Naive B cell (primary cell): Measurements from ENCODE around the gene SUCNR1. TPM values are rescaled to one million over a fixed set of nuclear protein-coding genes. Genes with fewer than 3 reads are reported as not detected.
"Not testable (repeated sequence)": the region's sequence is repeated elsewhere in the genome, so short reads cannot be mapped to it uniquely, and the experiment has no call there.

Experiments
- ATAC-seq, 2 donors: fragments of 150-1000 bp; cut with Tn5 transposase; 2 replicates each; pipeline ENCODE4 v1.10.0; 2021; ENCODE audit warnings: low read depth in 2 of 2, mild to moderate bottlenecking in 2 of 2, moderate library complexity in 2 of 2
- DNase-seq: peaks from one replicate; pipeline ENCODE4 v3.0.0; 2022
- H3K27ac Mint-ChIP-seq, 6 donors: one replicate each; pipeline ENCODE4 v1.8.0; 2020 to 2022; ENCODE audit warnings: mild to moderate bottlenecking in 6 of 6, mixed read lengths in 6 of 6, moderate library complexity in 5 of 6, inconsistent platforms in 2 of 6
- H3K27me3 Mint-ChIP-seq, 3 donors: one replicate each; pipeline ENCODE4 v1.8.0; 2021 to 2022; ENCODE audit warnings: mixed read lengths in 3 of 3, mild to moderate bottlenecking in 1 of 3
- H3K36me3 Mint-ChIP-seq, 2 donors: one replicate each; pipeline ENCODE4 v1.8.0; 2020 to 2022; ENCODE audit warnings: mixed read lengths in 2 of 2, inconsistent platforms in 1 of 2, mild to moderate bottlenecking in 1 of 2
- H3K4me1 Mint-ChIP-seq, 3 donors: one replicate each; pipeline ENCODE4 v1.8.0; 2020 to 2022; ENCODE audit warnings: mixed read lengths in 3 of 3, inconsistent platforms in 1 of 3, mild to moderate bottlenecking in 1 of 3, moderate library complexity in 1 of 3
- H3K4me3 Mint-ChIP-seq, 8 donors: one replicate each; pipeline ENCODE4 v1.8.0; 2020 to 2022; ENCODE audit warnings: mild to moderate bottlenecking in 8 of 8, mixed read lengths in 8 of 8, moderate library complexity in 8 of 8, inconsistent platforms in 2 of 8
- H3K9me3 Mint-ChIP-seq, 7 donors: one replicate each; pipeline ENCODE4 v1.8.0; 2020 to 2022; ENCODE audit warnings: mixed read lengths in 7 of 7, mild to moderate bottlenecking in 5 of 7, inconsistent platforms in 2 of 7, moderate library complexity in 1 of 7
- polyA plus RNA-seq, 6 donors: library from polyadenylated mRNA; unstranded; fragments of 300-500 nt; fragmentation: Illumina TruSeq; gene quantifications; one replicate each; pipeline ENCODE4 v1.2.3, GENCODE V29; 2021; ENCODE audit warnings: low read depth in 6 of 6

SUCNR1 gene
- polyA plus RNA-seq, 6 donors from 2014 or later: 0.07 TPM; not detected in 5

DNA sequence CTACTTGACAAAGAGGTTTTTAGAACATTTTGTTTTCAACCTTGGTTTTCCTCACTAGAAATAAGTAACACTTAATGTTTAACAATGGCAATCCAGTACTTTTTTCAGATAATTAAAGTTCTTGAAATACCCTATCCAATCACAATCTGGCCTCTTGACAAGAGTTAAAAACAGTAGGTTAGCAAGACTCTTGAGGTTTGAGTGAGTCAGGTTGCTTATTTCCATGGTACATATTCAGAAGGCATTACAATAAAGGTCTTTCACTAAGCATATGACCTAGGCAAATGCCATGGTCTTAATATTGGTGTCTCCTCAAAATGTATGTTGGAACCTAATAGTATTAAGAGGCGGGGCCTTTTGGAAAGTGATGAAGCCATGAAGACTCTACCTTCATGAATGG lies 5.6 kb downstream of the SUCNR1 start:
- Mint-ChIP-seq H3K27ac (no peak overlapping the region), H3K36me3 (no peaks in the 10 kb centered on the region), H3K4me1 (peaks cover 10 to 18% (median 16%) of the 10 kb centered on the region in 3 donors), H3K4me3 (no peak overlapping the region), H3K27me3 (no peaks in the 10 kb centered on the region), H3K9me3 (peaks cover 0 to 1% (median 0%) of the 10 kb centered on the region in 7 donors)
- DNase-seq (no peak), ATAC-seq (no peak)

GRCh38 chr3:151879679-151880415 lies 6.4 kb downstream of the SUCNR1 start:
- H3K27me3 Mint-ChIP-seq: no peaks in the 10 kb centered on the region
- H3K9me3 Mint-ChIP-seq: peaks cover 0 to 1% (median 0%) of the 10 kb centered on the region in 7 donors
- peaks cover 10 to 18% (median 16%) of the 10 kb centered on the region in 3 donors for H3K4me1 Mint-ChIP-seq
- no peak for DNase-seq
- H3K4me3 Mint-ChIP-seq: peak overlapping the region in 6 of 8 donors; percentile 13 to 83 (median 39)
- ATAC-seq: no peak
- no peaks in the 10 kb centered on the region for H3K36me3 Mint-ChIP-seq
- H3K27ac Mint-ChIP-seq: peak overlapping the region in 2 of 6 donors; percentile 0 to 19

GRCh38 chr3:151880416-151880690 lies 6.9 kb downstream of the SUCNR1 start:
- Mint-ChIP-seq H3K27ac (no peak overlapping the region), H3K36me3 (no peaks in the 10 kb centered on the region), H3K4me3 (peak overlapping the region in 1 of 8 donors; percentile 24), H3K27me3 (no peaks in the 10 kb centered on the region), H3K9me3 (peaks cover 0 to 1% (median 0%) of the 10 kb centered on the region in 7 donors), H3K4me1 (peaks cover 10 to 18% (median 16%) of the 10 kb centered on the region in 3 donors)
- ATAC-seq: no peak
- no peak for DNase-seq

GRCh38 chr3:151881137-151881536 lies 7.7 kb downstream of the SUCNR1 start:
- H3K27ac Mint-ChIP-seq: no peak overlapping the region
- no peaks in the 10 kb centered on the region for H3K27me3 Mint-ChIP-seq
- ATAC-seq (no peak), DNase-seq (no peak)
- peaks cover 5 to 11% (median 10%) of the 10 kb centered on the region in 3 donors for H3K4me1 Mint-ChIP-seq
- H3K9me3 Mint-ChIP-seq: peaks cover 0 to 3% (median 0%) of the 10 kb centered on the region in 7 donors
- H3K36me3 Mint-ChIP-seq: no peaks in the 10 kb centered on the region
- H3K4me3 Mint-ChIP-seq: no peak overlapping the region

DNA sequence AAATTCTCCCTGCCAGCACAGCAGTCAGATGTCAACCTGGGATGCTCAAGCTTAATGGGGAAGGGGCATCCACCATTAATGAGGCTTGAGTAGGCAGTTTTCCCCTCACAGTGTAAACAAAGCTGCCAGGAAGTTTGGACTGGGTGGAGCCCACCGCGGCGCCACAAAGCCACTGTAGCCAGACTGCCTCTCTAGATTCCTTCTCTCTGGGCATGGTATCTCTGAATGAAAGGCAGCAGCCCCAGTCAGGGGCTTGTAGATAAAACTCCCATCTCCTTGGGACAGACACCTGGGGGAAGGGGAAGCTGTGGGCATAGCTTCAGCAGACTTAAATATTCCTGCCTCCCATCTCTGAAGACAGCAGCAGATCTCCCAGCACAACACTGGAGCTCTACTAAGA lies 12.0 kb downstream of the SUCNR1 start:
- H3K4me1 Mint-ChIP-seq, DNase-seq, H3K9me3 Mint-ChIP-seq, H3K27me3 Mint-ChIP-seq, H3K36me3 Mint-ChIP-seq, H3K27ac Mint-ChIP-seq, ATAC-seq: not testable (repeated sequence)
- peak overlapping the region in 1 of 8 donors; percentile 10 for H3K4me3 Mint-ChIP-seq

- H3K36me3 Mint-ChIP-seq, DNase-seq, H3K4me3 Mint-ChIP-seq, H3K27me3 Mint-ChIP-seq, H3K27ac Mint-ChIP-seq, H3K9me3 Mint-ChIP-seq, ATAC-seq, H3K4me1 Mint-ChIP-seq: not testable (repeated sequence)
Observed at GRCh38 chr3:151887450-151888211, 14.2 kb downstream of the SUCNR1 start.

- no peak for DNase-seq
- H3K4me3 Mint-ChIP-seq: no peak overlapping the region
- no peak for ATAC-seq
Observed at GRCh38 chr3:151890721-151891141, 17.3 kb downstream of the SUCNR1 start.

GRCh38 chr3:151891721-151892120 lies 18.3 kb downstream of the SUCNR1 start:
- H3K4me1 Mint-ChIP-seq: peaks cover 0 to 6% (median 0%) of the 10 kb centered on the region in 3 donors
- ATAC-seq (no peak), DNase-seq (no peak)
- no peak overlapping the region for H3K4me3 Mint-ChIP-seq
- H3K9me3 Mint-ChIP-seq: peaks cover 0 to 4% (median 0%) of the 10 kb centered on the region in 7 donors
- no peak overlapping the region for H3K27ac Mint-ChIP-seq
- no peaks in the 10 kb centered on the region for H3K27me3 Mint-ChIP-seq
- no peaks in the 10 kb centered on the region for H3K36me3 Mint-ChIP-seq

More at GRCh38 chr3:151890721-151891141, 17.3 kb downstream of the SUCNR1 start:
- H3K27me3 Mint-ChIP-seq: no peaks in the 10 kb centered on the region
- H3K9me3 Mint-ChIP-seq: peaks cover 0 to 4% (median 0%) of the 10 kb centered on the region in 7 donors
- H3K4me1 Mint-ChIP-seq: peaks cover 0 to 6% (median 0%) of the 10 kb centered on the region in 3 donors
- no peaks in the 10 kb centered on the region for H3K36me3 Mint-ChIP-seq
- no peak overlapping the region for H3K27ac Mint-ChIP-seq

GRCh38 chr3:151894219-151894618 lies 20.8 kb downstream of the SUCNR1 start:
- Mint-ChIP-seq H3K4me1 (peaks cover 0 to 6% (median 5%) of the 10 kb centered on the region in 3 donors), H3K27ac (no peak overlapping the region), H3K27me3 (no peaks in the 10 kb centered on the region), H3K36me3 (no peaks in the 10 kb centered on the region), H3K9me3 (peaks cover 0 to 4% (median 0%) of the 10 kb centered on the region in 7 donors), H3K4me3 (peak overlapping the region in 1 of 8 donors; percentile 30)
- DNase-seq (no peak), ATAC-seq (no peak)

DNA sequence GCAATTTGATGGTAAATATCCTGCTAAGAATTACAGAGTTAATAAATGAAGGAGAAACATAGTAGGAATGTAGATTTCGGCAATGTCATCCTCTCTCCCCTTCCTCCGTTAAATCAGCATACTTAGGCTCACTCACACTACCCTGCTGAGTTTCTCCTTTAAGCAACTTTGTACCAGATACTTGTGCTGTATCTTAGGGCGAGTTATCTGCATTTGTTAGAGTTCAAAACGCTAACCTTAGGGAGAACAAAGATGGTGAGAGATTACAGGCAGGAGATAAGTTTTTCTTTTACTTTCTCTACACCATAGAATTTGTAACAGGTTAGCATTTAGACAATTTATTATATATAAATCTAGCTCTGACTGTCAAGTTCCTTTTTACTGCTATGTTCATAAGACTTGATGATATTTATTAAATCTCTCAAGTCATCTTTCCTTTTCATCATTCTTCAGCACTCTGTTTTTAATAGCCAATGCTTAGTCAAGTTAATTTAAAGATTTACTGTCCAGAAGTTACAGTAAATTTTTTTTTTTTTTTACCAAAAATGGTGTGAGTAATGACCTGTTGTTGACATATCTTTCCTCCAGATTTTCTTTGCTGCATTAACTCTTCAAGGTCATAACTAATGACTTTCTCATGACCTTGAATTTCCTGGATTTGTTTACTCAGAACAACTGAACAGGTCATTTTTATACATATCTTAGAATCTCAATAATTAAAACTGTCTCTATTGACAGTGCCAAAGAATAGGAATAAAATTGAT lies 22.2 kb downstream of the SUCNR1 start:
- Mint-ChIP-seq H3K36me3 (no peaks in the 10 kb centered on the region), H3K4me1 (peaks cover 4 to 14% (median 5%) of the 10 kb centered on the region in 3 donors), H3K4me3 (no peak overlapping the region), H3K27ac (peak overlapping the region in 1 of 6 donors; percentile 3), H3K27me3 (no peaks in the 10 kb centered on the region), H3K9me3 (peaks cover 0 to 4% (median 0%) of the 10 kb centered on the region in 7 donors)
- ATAC-seq (no peak), DNase-seq (no peak)

GRCh38 chr3:151896246-151897012 lies 23.0 kb downstream of the SUCNR1 start:
- no peaks in the 10 kb centered on the region for H3K27me3 Mint-ChIP-seq
- H3K36me3 Mint-ChIP-seq: no peaks in the 10 kb centered on the region
- peaks cover 0 to 4% (median 0%) of the 10 kb centered on the region in 7 donors for H3K9me3 Mint-ChIP-seq
- H3K27ac Mint-ChIP-seq: no peak overlapping the region
- no peak overlapping the region for H3K4me3 Mint-ChIP-seq
- DNase-seq (no peak), ATAC-seq (no peak)
- H3K4me1 Mint-ChIP-seq: peaks cover 4 to 10% (median 5%) of the 10 kb centered on the region in 3 donors

GRCh38 chr3:151898121-151898520 lies 24.7 kb downstream of the SUCNR1 start:
- not testable (repeated sequence) for ATAC-seq, H3K27me3 Mint-ChIP-seq, H3K9me3 Mint-ChIP-seq, H3K27ac Mint-ChIP-seq, H3K36me3 Mint-ChIP-seq, H3K4me3 Mint-ChIP-seq, DNase-seq
- peaks cover 4 to 10% (median 5%) of the 10 kb centered on the region in 3 donors for H3K4me1 Mint-ChIP-seq
